Large intestine (tissue), 3 donors: ENCODE measurements around the gene MRO. TPM values are rescaled to one million over a fixed set of nuclear protein-coding genes. Genes with fewer than 3 reads are reported as not detected.
A peak's percentile ranks its signal among the peaks of the same experiment; 100 is the strongest.
"Not testable (repeated sequence)": the region's sequence is repeated elsewhere in the genome, so short reads cannot be mapped to it uniquely, and the experiment has no call there.

ENCODE experiments used
- DNase-seq, 2 donors: peaks; one replicate each; pipeline versions ENCODE4 v3.0.0 to v3.0.0-alpha.2; 2013
- H3K27ac ChIP-seq: one replicate; pipeline ENCODE4 v1.5.1; 2013; ENCODE audit warnings: low read length
- H3K27me3 ChIP-seq: 2 replicates; pipeline ENCODE4 v1.6.1; 2013; ENCODE audit warnings: low read length; ENCODE audit not compliant: control insufficient read depth, insufficient read depth
- H3K36me3 ChIP-seq: 2 replicates; pipeline ENCODE4 v1.6.1; 2013; ENCODE audit warnings: low read length; ENCODE audit not compliant: control insufficient read depth, insufficient read depth
- H3K4me1 ChIP-seq: one replicate; pipeline ENCODE4 v1.6.1; 2013; ENCODE audit warnings: low read length; ENCODE audit not compliant: control insufficient read depth, insufficient read depth
- H3K4me3 ChIP-seq: one replicate; pipeline ENCODE4 v1.5.1; 2013; ENCODE audit warnings: low read length
- H3K9me3 ChIP-seq: one replicate; pipeline ENCODE4 v1.6.1; 2013; ENCODE audit warnings: mild to moderate bottlenecking, low read depth, low read length, moderate library complexity; ENCODE audit not compliant: control insufficient read depth
- WGBS: methylation state at CpG from one replicate; pipeline ENCODE4 v1.1.5; 2013; ENCODE audit warnings: low lambda C conversion rate; ENCODE audit not compliant: insufficient coverage; 5-methylcytosine and 5-hydroxymethylcytosine counted together
- polyA plus RNA-seq: library from polyadenylated mRNA; unstranded; fragments of 120-200 nt; gene quantifications from one replicate; pipeline ENCODE4 v1.2.1, GENCODE V29; 2013

Gene MRO
- polyA plus RNA-seq, 1 donor: 14.6 TPM

GRCh38 chr18:50839996-50840395 lies 20.2 kb upstream of the MRO start:
- H3K4me3 ChIP-seq: no peak overlapping the region
- H3K4me1 ChIP-seq: peaks cover 3% of the 10 kb centered on the region
- no peaks in the 10 kb centered on the region for H3K27me3 ChIP-seq
- no peaks in the 10 kb centered on the region for H3K36me3 ChIP-seq
- no CpG with 5 or more reads among the region's 3 CpGs for WGBS
- H3K27ac ChIP-seq: no peak overlapping the region
- H3K9me3 ChIP-seq: no peaks in the 10 kb centered on the region
- no peak for DNase-seq

- H3K27me3 ChIP-seq: no peaks in the 10 kb centered on the region
- no peaks in the 10 kb centered on the region for H3K9me3 ChIP-seq
- 33% methylated on average over 1 of the region's 2 CpGs for WGBS
- H3K27ac ChIP-seq: no peak overlapping the region
- H3K4me1 ChIP-seq: peaks cover 3% of the 10 kb centered on the region
- no peak overlapping the region for H3K4me3 ChIP-seq
- DNase-seq: peak in 1 of 2 donors; percentile 27
- no peaks in the 10 kb centered on the region for H3K36me3 ChIP-seq
These were observed 19.5 kb upstream of the MRO start for GRCh38 chr18:50839341-50839740.

GRCh38 chr18:50836521-50836957 lies 16.7 kb upstream of the MRO start:
- no CpG with 5 or more reads among the region's 2 CpGs for WGBS
- DNase-seq: no peak
- H3K9me3 ChIP-seq: no peaks in the 10 kb centered on the region
- no peak overlapping the region for H3K27ac ChIP-seq
- no peaks in the 10 kb centered on the region for H3K36me3 ChIP-seq
- H3K4me3 ChIP-seq: no peak overlapping the region
- no peaks in the 10 kb centered on the region for H3K27me3 ChIP-seq
- peaks cover 3% of the 10 kb centered on the region for H3K4me1 ChIP-seq

GRCh38 chr18:50833496-50833895 lies 13.7 kb upstream of the MRO start:
- not testable (repeated sequence) for H3K27me3 ChIP-seq, H3K4me3 ChIP-seq, H3K9me3 ChIP-seq, H3K36me3 ChIP-seq, H3K27ac ChIP-seq, DNase-seq, H3K4me1 ChIP-seq
- no CpG with 5 or more reads among the region's 7 CpGs for whole genome bisulfite sequencing

GRCh38 chr18:50832754-50833153 lies 12.9 kb upstream of the MRO start:
- no peak overlapping the region for H3K27ac ChIP-seq
- H3K9me3 ChIP-seq: no peaks in the 10 kb centered on the region
- no CpG with 5 or more reads among the region's 2 CpGs for WGBS
- H3K4me3 ChIP-seq: no peak overlapping the region
- no peaks in the 10 kb centered on the region for H3K27me3 ChIP-seq
- peaks cover 4% of the 10 kb centered on the region for H3K4me1 ChIP-seq
- no peaks in the 10 kb centered on the region for H3K36me3 ChIP-seq
- DNase-seq: no peak

- no peak for DNase-seq
- WGBS: 100% methylated on average over 1 of the region's 5 CpGs
- Histone ChIP-seq H3K27me3 (no peaks in the 10 kb centered on the region), H3K9me3 (no peaks in the 10 kb centered on the region), H3K36me3 (no peaks in the 10 kb centered on the region), H3K4me1 (peaks cover 7% of the 10 kb centered on the region), H3K4me3 (no peak overlapping the region), H3K27ac (no peak overlapping the region)
These were observed 10.7 kb upstream of the MRO start for GRCh38 chr18:50830544-50830943.

- H3K27me3 ChIP-seq: no peaks in the 10 kb centered on the region
- H3K4me3 ChIP-seq: no peak overlapping the region
- H3K27ac ChIP-seq: no peak overlapping the region
- WGBS: no CpG with 5 or more reads among the region's 5 CpGs
- no peaks in the 10 kb centered on the region for H3K9me3 ChIP-seq
- DNase-seq: no peak
- no peaks in the 10 kb centered on the region for H3K36me3 ChIP-seq
- peaks cover 11% of the 10 kb centered on the region for H3K4me1 ChIP-seq
These were observed 9.8 kb upstream of the MRO start for GRCh38 chr18:50829644-50830043.

- H3K4me3 ChIP-seq: no peak overlapping the region
- peak overlapping the region; percentile 6 for H3K27ac ChIP-seq
- peaks cover 19% of the 10 kb centered on the region for H3K4me1 ChIP-seq
- WGBS: no CpG with 5 or more reads among the region's 5 CpGs
- no peaks in the 10 kb centered on the region for H3K36me3 ChIP-seq
- H3K27me3 ChIP-seq: no peaks in the 10 kb centered on the region
- peak in 1 of 2 donors; percentile 44 for DNase-seq
- no peaks in the 10 kb centered on the region for H3K9me3 ChIP-seq
These were observed 6.2 kb upstream of the MRO start for GRCh38 chr18:50826027-50826426.

GRCh38 chr18:50825621-50826020 lies 5.8 kb upstream of the MRO start:
- no peak for DNase-seq
- Histone ChIP-seq H3K27ac (peak overlapping the region; percentile 6), H3K36me3 (no peaks in the 10 kb centered on the region), H3K4me3 (no peak overlapping the region), H3K9me3 (no peaks in the 10 kb centered on the region), H3K4me1 (peaks cover 20% of the 10 kb centered on the region), H3K27me3 (no peaks in the 10 kb centered on the region)
- no CpG with 5 or more reads among the region's 2 CpGs for WGBS

- Histone ChIP-seq H3K4me1 (peaks cover 28% of the 10 kb centered on the region), H3K4me3 (no peak overlapping the region), H3K27me3 (no peaks in the 10 kb centered on the region), H3K27ac (no peak overlapping the region), H3K9me3 (no peaks in the 10 kb centered on the region), H3K36me3 (no peaks in the 10 kb centered on the region)
- WGBS: no CpG with 5 or more reads among the region's 10 CpGs
- peak; percentile 49 to 78 for DNase-seq
These were observed 2.9 kb upstream of the MRO start for GRCh38 chr18:50822756-50823155.

GRCh38 chr18:50820901-50821520 lies 1.2 kb upstream of the MRO start:
- no peak overlapping the region for H3K4me3 ChIP-seq
- no peaks in the 10 kb centered on the region for H3K9me3 ChIP-seq
- peaks cover 26% of the 10 kb centered on the region for H3K4me1 ChIP-seq
- H3K27me3 ChIP-seq: no peaks in the 10 kb centered on the region
- no peaks in the 10 kb centered on the region for H3K36me3 ChIP-seq
- 92% methylated on average over 1 of the region's 5 CpGs for WGBS
- no peak overlapping the region for H3K27ac ChIP-seq
- DNase-seq: no peak
